GM23248 (cell line): Measurements from ENCODE around the gene RAPGEF3.

Experiments
- EZH2 ChIP-seq: fragments of 200-600 bp; sonication (generic); IDR thresholded peaks from 2 replicates; pipeline ENCODE4 v1.6.1; 2018; ENCODE audit warnings: antibody characterized with exemption, mild to moderate bottlenecking; ENCODE audit not compliant: insufficient read depth, poor library complexity, severe bottlenecking
- EZH2phosphoT487 ChIP-seq: fragments of 200-600 bp; sonication (generic); IDR thresholded peaks from 2 replicates; pipeline ENCODE4 v1.6.1; 2018; ENCODE audit warnings: antibody characterized with exemption, moderate library complexity, mild to moderate bottlenecking, low read depth; ENCODE audit not compliant: insufficient read depth

GRCh38 chr12:47711448-47711847, 47.2 kb downstream of the RAPGEF3 start:
- TF ChIP-seq EZH2 (no peak), EZH2phosphoT487 (no peak)
